ENCODE results near the gene TP63.

The TP63 gene

DNA sequence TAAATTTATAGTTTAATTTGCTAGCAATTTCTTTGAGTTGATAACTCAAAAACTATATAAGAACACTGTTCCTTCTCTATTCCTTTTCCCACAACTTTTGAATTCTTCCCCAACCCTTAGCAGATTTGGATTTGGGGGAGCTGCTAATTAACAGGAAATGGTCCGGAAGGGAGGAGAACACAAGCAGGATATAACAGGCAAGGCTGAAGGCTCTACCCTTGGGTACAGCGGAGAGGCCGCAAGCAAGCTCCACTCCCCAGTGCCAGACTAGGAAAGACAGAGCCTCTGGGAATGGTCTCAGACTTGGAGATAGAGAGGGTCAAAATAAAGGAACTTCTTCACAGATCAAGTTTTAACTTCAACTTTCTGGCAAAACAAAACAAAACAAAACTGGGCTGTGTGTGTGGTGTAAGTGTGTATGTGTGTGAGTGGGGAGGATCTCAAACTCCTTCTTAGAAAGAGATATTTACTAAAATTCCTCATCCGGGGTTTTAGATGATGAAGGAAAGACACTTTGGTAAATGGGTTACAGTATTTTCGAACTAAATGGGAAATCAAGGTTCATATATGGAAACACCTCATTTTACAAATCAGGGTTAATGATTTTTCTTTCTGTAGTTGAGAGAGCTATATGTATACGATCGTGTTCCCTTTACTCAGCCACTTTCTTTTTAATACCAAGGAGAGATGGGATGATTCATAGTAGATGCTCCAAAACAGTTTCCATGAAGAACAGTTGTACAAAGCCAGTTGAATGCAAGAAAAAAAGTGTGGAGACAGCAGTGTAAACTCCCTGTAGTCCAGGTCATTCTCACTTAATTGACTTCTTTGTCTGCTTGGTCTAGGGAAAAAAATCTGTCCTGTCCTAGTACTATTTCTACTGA is 161.1 kb downstream of the TP63 start:
- H3K4me3 ChIP-seq (ENCODE audit: low read length) = no peak overlapping the region
- TF ChIP-seq, protein P1, sequence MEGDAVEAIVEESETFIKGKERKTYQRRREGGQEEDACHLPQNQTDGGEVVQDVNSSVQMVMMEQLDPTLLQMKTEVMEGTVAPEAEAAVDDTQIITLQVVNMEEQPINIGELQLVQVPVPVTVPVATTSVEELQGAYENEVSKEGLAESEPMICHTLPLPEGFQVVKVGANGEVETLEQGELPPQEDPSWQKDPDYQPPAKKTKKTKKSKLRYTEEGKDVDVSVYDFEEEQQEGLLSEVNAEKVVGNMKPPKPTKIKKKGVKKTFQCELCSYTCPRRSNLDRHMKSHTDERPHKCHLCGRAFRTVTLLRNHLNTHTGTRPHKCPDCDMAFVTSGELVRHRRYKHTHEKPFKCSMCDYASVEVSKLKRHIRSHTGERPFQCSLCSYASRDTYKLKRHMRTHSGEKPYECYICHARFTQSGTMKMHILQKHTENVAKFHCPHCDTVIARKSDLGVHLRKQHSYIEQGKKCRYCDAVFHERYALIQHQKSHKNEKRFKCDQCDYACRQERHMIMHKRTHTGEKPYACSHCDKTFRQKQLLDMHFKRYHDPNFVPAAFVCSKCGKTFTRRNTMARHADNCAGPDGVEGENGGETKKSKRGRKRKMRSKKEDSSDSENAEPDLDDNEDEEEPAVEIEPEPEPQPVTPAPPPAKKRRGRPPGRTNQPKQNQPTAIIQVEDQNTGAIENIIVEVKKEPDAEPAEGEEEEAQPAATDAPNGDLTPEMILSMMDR (conservative IDR thresholded peaks at IDR 0.05; ENCODE audit: low read depth, low read length) = no peak
- no peak for DNase-seq (ENCODE audit: low read depth)

DNA sequence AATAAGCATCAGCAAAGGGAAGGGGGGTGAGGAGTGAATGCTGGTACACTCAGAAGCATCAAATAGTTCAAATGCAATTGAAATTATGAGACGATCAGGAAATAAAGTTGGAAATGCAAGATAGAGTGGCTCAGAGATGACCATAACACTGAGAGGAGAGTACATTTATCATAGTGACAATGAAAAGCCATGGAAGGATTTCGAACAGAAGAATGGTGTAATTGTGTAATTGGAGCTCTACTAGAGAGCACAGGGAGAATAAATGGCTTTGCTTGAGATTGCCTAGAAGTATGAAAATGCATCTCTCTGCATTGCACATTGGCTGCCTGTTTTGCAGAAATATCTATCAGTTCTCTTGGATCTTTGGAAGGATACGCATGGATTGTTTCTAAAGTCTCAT is 163.3 kb downstream of the TP63 start:
- no peak overlapping the region for H3K4me3 ChIP-seq (ENCODE audit: low read length)
- DNase-seq (ENCODE audit: low read depth) = no peak
- TF ChIP-seq, protein P1 (conservative IDR thresholded peaks at IDR 0.05; ENCODE audit: low read depth, low read length) = no peak

DNA sequence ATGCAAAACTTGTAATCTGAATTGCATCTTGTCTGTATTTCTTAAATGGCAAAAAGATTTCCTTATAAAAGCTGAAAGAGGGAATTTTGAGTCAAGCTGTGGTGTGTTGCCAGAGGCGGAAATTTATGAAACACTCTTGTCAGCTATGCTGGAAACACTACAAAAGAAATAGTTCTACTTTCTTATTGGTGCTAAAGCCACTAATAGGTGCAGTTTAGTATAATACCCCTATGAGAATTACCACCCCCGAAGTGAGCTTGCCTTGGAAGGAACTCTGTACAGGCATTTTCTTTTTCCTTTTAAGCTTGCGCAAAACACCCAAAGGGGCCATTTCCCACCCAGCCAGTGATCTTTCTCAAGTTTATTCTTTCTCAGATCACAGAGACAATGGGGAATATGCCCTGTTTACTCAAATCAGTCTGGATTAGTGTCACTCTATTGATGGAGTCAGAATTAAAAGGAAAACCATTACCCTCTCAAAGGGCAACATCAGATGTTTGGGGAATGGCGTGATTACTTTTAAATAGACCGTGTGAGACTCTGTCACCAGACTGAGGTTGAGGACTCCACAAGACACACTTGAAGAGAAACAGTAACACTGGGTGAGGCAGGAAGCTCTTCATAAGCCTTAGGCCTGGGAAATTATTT is 166.0 kb downstream of the TP63 start:
- no peak overlapping the region for H3K4me3 ChIP-seq (ENCODE audit: low read length)
- DNase-seq (ENCODE audit: low read depth) = no peak
- TF ChIP-seq, protein P1 (conservative IDR thresholded peaks at IDR 0.05; ENCODE audit: low read depth, low read length) = no peak

DNA sequence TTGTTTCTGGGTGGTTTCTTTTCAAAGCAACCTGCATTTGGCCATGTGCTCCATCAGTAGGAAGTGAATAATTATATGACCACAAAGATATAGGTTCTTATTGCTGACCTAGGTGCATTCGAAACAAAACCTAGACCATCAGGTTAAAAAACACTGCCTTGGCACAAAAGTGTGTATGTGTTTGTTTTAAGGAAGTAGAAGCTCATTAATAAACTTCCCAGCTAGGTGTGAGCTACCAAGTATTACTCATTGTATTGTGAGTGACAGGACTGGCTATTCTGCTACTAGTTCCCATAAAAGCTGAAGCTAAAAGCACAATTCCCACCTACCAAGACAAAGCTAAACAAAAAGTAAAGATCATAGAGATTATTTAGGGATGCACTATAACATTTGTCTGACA is 168.2 kb downstream of the TP63 start:
- TF ChIP-seq, protein P1 (conservative IDR thresholded peaks at IDR 0.05; ENCODE audit: low read depth, low read length) = no peak
- no peak overlapping the region for H3K4me3 ChIP-seq (ENCODE audit: low read length)
- DNase-seq (ENCODE audit: low read depth) = no peak

DNA sequence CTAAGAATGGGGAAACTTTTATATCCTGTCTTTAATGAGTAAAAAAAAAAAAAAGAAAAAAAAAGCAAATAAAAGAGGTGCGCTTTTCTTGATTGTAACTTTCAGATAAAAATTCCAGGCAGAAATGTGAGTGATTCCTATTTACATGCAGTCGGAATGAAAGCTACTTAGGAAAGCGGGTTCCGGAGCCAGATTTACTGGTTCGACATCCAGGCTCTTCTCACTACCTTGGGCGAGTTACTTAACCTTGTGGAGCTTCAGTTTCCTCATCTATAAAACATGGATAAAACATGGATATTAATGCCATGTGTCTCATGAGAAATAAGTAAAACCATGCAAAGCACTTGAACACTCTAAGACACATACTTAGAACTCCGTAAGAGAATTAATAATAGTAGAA is 169.2 kb downstream of the TP63 start:
- no peak for DNase-seq (ENCODE audit: low read depth)
- TF ChIP-seq, protein P1 (conservative IDR thresholded peaks at IDR 0.05; ENCODE audit: low read depth, low read length) = no peak
- no peak overlapping the region for H3K4me3 ChIP-seq (ENCODE audit: low read length)

DNA sequence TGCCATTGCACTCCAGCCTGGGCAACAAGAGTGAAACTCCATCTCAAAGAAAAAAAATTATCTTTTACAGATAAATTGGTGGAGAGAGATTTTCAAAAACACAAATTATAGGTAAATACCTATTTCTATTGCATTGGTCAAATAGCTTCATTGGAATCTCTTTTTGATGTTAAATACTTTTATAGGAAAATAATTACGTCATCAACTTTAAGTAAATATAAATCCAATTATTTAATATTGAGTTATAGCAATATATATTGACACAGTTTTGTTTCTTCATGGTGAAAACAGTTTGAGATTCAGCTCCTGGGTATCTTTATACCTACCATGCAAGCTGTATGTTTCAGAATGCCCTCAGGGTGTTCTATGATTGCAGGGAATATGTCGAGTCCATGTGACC is 172.1 kb downstream of the TP63 start:
- TF ChIP-seq, protein P1 (conservative IDR thresholded peaks at IDR 0.05; ENCODE audit: low read depth, low read length) = no peak
- no peak for DNase-seq (ENCODE audit: low read depth)
- H3K4me3 ChIP-seq (ENCODE audit: low read length) = no peak overlapping the region

Measured in retinal pigment epithelial cell (primary cell).